SU-DHL-6 (cell line): ENCODE results near the gene KLHL9.

Experiments used
- H2AFZ ChIP-seq: fragments of 200-600 bp; sonication (generic); 2 replicates; pipeline ENCODE4 v1.6.1; 2014; ENCODE audit warnings: low read depth, mild to moderate bottlenecking, moderate library complexity, mixed read lengths, antibody characterized with exemption, low read length; ENCODE audit not compliant: severe bottlenecking
- H3F3A ChIP-seq: fragments of 200-600 bp; shearing (Covaris generic); 2 replicates; pipeline ENCODE4 v1.6.0; 2016; ENCODE audit warnings: antibody characterized with exemption, mild to moderate bottlenecking; ENCODE audit not compliant: insufficient read depth
- H3K27ac ChIP-seq: fragments of 200-600 bp; sonication (generic); 2 replicates; pipeline ENCODE4 v1.5.1; 2016; ENCODE audit warnings: low read depth, mild to moderate bottlenecking, low read length, moderate library complexity, mixed read lengths
- H3K27me3 ChIP-seq: fragments of 200-600 bp; sonication (generic), shearing (Covaris generic); 2 replicates; pipeline ENCODE4 v1.6.0; 2014; ENCODE audit warnings: mild to moderate bottlenecking, low read length
- H3K36me3 ChIP-seq: fragments of 200-600 bp; sonication (generic); 2 replicates; pipeline ENCODE4 v1.6.1; 2014; ENCODE audit warnings: mild to moderate bottlenecking, low read length, mixed read lengths
- H3K4me2 ChIP-seq: fragments of 300-600, 200-600 bp; shearing (Covaris generic), sonication (generic); 2 replicates; pipeline ENCODE4 v1.6.0; 2014; ENCODE audit warnings: low read length, low read depth, mild to moderate bottlenecking; ENCODE audit not compliant: poor library complexity, severe bottlenecking
- H3K4me3 ChIP-seq: fragments of 200-600 bp; sonication (generic); 2 replicates; pipeline ENCODE4 v1.5.1; 2014; ENCODE audit warnings: antibody characterized with exemption, low read length, mild to moderate bottlenecking, mixed read lengths; ENCODE audit not compliant: insufficient read depth, poor library complexity, severe bottlenecking
- H3K79me2 ChIP-seq: fragments of 200-600 bp; sonication (generic); 2 replicates; pipeline ENCODE4 v1.6.1; 2014; ENCODE audit warnings: mild to moderate bottlenecking, low read length, moderate library complexity; ENCODE audit not compliant: insufficient read depth
- H3K9ac ChIP-seq: fragments of 200-600 bp; sonication (generic); 2 replicates; pipeline ENCODE4 v1.7.0; 2014; ENCODE audit warnings: mild to moderate bottlenecking, low read length
- H3K9me2 ChIP-seq: fragments of 200-600 bp; sonication (generic); replicated peaks from 2 replicates; pipeline ENCODE4 v1.6.1; 2014; ENCODE audit warnings: low read length; ENCODE audit not compliant: insufficient read depth
- H3K9me3 ChIP-seq: fragments of 200-600 bp; sonication (generic); 2 replicates; pipeline ENCODE4 v1.6.1; 2014; ENCODE audit warnings: low read length, mixed read lengths; ENCODE audit not compliant: insufficient read depth
- H4K20me1 ChIP-seq: fragments of 200-600 bp; sonication (generic); 2 replicates; pipeline ENCODE4 v1.6.1; 2014; ENCODE audit warnings: low read depth, mild to moderate bottlenecking, antibody characterized with exemption, low read length, moderate library complexity, mixed read lengths
- CTCF ChIP-seq: fragments of 200-600 bp; sonication (generic); IDR thresholded peaks from one replicate; pipeline ENCODE4 v1.5.1; 2017; ENCODE audit warnings: antibody characterized with exemption, mild to moderate bottlenecking, low read length, moderate library complexity; ENCODE audit not compliant: insufficient read depth, poor library complexity, severe bottlenecking
- EZH2phosphoT487 ChIP-seq: fragments of 200-600 bp; sonication (generic), shearing (Covaris generic); conservative IDR thresholded peaks from 2 replicates; pipeline ENCODE4 v1.6.1; 2018; ENCODE audit warnings: mild to moderate bottlenecking, antibody characterized with exemption, low read length, moderate library complexity, mixed read lengths

Gene KLHL9

GRCh38 chr9:21326526-21327139, 8.6 kb downstream of the KLHL9 start:
- Histone ChIP-seq H3K9ac (no peak overlapping the region), H3F3A (0 out of 2 replicates have a peak, but pooled peaks cover 9% of the 10 kb centered on the region), H3K9me2 (no peaks in the 10 kb centered on the region), H4K20me1 (peaks cover 50% of the 10 kb centered on the region), H3K4me3 (no peak overlapping the region), H3K9me3 (no peaks in the 10 kb centered on the region), H3K27ac (no peak overlapping the region), H3K36me3 (peaks cover 6% of the 10 kb centered on the region; the same call in 1 of the 2 replicates), H3K27me3 (no peaks in the 10 kb centered on the region), H3K4me2 (no peak overlapping the region), H3K79me2 (peaks cover 20% of the 10 kb centered on the region), H2AFZ (no peak overlapping the region)
- TF ChIP-seq EZH2phosphoT487: no peak
- TF ChIP-seq CTCF: peak; percentile 61

GRCh38 chr9:21324047-21324446, 11.2 kb downstream of the KLHL9 start:
- Histone ChIP-seq H3K9me2 (no peaks in the 10 kb centered on the region), H3K9me3 (no peaks in the 10 kb centered on the region), H3K79me2 (peaks cover under 1% of the 10 kb centered on the region; the same call in 1 of the 2 replicates), H2AFZ (no peak overlapping the region), H3K9ac (no peak overlapping the region), H3K27ac (no peak overlapping the region), H3F3A (0 out of 2 replicates have a peak, but pooled peaks cover 6% of the 10 kb centered on the region), H3K4me3 (no peak overlapping the region), H3K4me2 (no peak overlapping the region), H3K36me3 (peaks cover 4% of the 10 kb centered on the region; the same call in 1 of the 2 replicates), H4K20me1 (peaks cover 33% of the 10 kb centered on the region), H3K27me3 (no peaks in the 10 kb centered on the region)
- TF ChIP-seq EZH2phosphoT487 (no peak), CTCF (no peak)

GRCh38 chr9:21322911-21323461, 12.2 kb downstream of the KLHL9 start:
- Histone ChIP-seq H3K4me3 (no peak overlapping the region), H3K9me2 (no peaks in the 10 kb centered on the region), H4K20me1 (peaks cover 23% of the 10 kb centered on the region), H3K4me2 (no peak overlapping the region), H3K9ac (no peak overlapping the region), H3K9me3 (no peaks in the 10 kb centered on the region), H3F3A (0 out of 2 replicates have a peak, but pooled peaks cover 6% of the 10 kb centered on the region), H2AFZ (no peak overlapping the region), H3K36me3 (no peaks in the 10 kb centered on the region), H3K27ac (no peak overlapping the region), H3K27me3 (no peaks in the 10 kb centered on the region), H3K79me2 (no peaks in the 10 kb centered on the region)
- TF ChIP-seq CTCF (no peak), EZH2phosphoT487 (no peak)
